ENCODE results near the gene KCNQ5. TPM values are rescaled to one million over a fixed set of nuclear protein-coding genes. Genes with fewer than 3 reads are reported as not detected.
A peak's percentile ranks its signal among the peaks of the same experiment; 100 is the strongest.

KCNQ5 gene
- total RNA-seq, 2 experiments from 2014 or later, result 5.1 to 5.5 TPM

DNA sequence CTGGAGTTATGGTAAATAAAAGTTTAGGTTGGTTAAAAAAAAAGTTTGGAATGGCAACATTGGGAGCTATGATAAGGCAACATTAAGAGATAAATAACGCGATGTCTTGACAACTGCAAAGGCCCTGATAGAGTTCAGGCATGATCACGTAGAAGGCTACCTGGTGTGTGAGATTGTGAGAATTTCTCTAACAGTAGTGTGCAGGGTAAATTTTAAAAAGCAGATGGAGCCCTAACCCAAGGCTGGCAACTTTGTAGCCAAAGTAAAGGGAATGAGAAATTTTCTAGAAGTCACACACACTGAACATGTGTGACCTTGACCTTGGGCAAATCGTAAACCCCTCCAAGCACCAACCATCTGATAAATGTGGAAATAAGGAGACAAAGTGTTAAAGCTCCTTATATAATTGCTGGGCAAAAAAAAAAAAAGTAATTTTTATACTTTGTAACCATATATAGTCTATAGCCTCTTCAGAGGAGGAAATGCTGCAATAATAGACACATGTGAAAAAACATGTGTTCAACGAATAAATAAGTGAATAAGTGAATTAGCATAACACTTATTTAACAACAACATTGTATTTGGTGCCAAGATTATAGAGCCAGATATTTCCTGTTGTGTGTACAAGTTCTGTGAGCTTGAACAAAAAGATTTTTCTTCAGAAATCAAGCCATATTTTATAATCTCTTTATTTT is 18.2 kb downstream of the KCNQ5 start:
- no peaks in the 10 kb centered on the region for H3K4me1 Mint-ChIP-seq
- H3K27ac Mint-ChIP-seq, result no peak overlapping the region
- ATAC-seq (no peak), DNase-seq (no peak)
- CTCF ChIA-PET, result no interaction called here
- H3K9me3 Mint-ChIP-seq (ENCODE audit: low read depth), result no peaks in the 10 kb centered on the region
- peaks cover 2% of the 10 kb centered on the region for H3K27me3 Mint-ChIP-seq
- intact Hi-C loops (cut with DNase I, micrococcal nuclease), result no loop called here
- no peak overlapping the region for H3K4me3 Mint-ChIP-seq
- no peaks in the 10 kb centered on the region for H3K36me3 Mint-ChIP-seq (ENCODE audit: low read depth)
- POLR2A ChIA-PET, result no interaction called here

DNA sequence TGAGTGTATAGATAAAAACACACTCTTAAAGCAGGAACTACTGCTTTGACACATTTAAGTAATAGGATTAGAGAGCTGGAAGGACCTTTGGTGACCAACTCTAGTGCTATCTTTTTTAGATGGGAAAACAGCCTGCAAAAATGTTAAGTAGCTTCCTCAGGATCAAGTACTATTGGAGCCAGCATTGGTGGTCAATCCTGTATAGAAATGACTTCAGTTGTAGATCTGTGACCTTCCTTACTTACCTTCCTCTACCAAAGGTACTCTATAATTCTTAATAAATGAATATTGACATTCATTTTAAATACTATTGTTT is 18.7 kb downstream of the KCNQ5 start:
- intact Hi-C loops (cut with DNase I, micrococcal nuclease), result no loop called here
- peaks cover 2% of the 10 kb centered on the region for H3K27me3 Mint-ChIP-seq
- H3K9me3 Mint-ChIP-seq (ENCODE audit: low read depth), result no peaks in the 10 kb centered on the region
- no peaks in the 10 kb centered on the region for H3K4me1 Mint-ChIP-seq
- no peak for ATAC-seq
- no peak overlapping the region for H3K27ac Mint-ChIP-seq
- ChIA-PET CTCF (no interaction called here), POLR2A (no interaction called here)
- no peak for DNase-seq
- H3K4me3 Mint-ChIP-seq, result no peak overlapping the region
- H3K36me3 Mint-ChIP-seq (ENCODE audit: low read depth), result no peaks in the 10 kb centered on the region

DNA sequence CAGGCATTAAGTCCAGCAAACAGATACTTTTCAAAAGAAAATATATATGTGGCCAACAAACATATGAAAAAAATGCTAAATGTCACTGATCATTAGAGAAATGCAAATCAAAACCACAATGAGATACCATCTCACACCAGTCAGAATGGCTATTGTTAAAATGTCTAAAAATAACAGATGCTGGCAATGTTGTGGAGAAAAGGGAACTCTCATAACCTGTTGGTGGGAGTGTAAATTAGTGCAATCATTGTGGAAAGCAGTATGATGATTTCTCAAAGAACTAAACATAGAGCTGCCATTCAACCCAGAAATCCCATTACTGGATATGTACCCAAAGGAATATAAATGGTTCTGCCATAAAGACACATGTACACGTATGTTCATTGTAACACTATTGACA is 20.6 kb downstream of the KCNQ5 start:
- intact Hi-C loops (cut with DNase I, micrococcal nuclease), result no loop called here
- no peaks in the 10 kb centered on the region for H3K4me1 Mint-ChIP-seq
- DNase-seq (no peak), ATAC-seq (no peak)
- peaks cover 2% of the 10 kb centered on the region for H3K27me3 Mint-ChIP-seq
- H3K4me3 Mint-ChIP-seq, result no peak overlapping the region
- H3K27ac Mint-ChIP-seq, result no peak overlapping the region
- H3K36me3 Mint-ChIP-seq (ENCODE audit: low read depth), result peaks cover 3% of the 10 kb centered on the region
- H3K9me3 Mint-ChIP-seq (ENCODE audit: low read depth), result no peaks in the 10 kb centered on the region
- CTCF ChIA-PET, result interaction anchor here (0.6 kb wide), 1 partner anchor 28 kb away, joined by 4 read pairs; no protein-coding TSS in a partner anchor
- POLR2A ChIA-PET, result no interaction called here

DNA sequence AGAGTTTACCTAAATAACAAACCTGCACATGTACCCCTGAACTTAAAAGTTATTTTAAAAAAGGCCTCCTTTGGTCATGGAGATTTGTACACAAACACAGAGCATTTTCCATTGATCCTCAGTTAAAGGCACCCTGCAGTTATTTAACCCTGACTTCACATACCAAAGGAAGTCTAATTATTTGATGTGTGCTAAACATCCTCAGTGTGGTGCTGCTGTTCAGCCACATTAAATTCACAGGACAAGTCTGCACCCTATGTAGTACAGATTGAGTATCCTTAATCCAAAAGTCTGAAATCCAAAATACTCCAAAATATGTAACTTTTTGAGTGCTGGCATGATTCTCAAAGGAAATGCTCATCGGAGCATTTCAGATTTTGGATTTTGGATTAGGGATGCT is 21.4 kb downstream of the KCNQ5 start:
- ATAC-seq (no peak), DNase-seq (no peak)
- Mint-ChIP-seq H3K4me1 (no peaks in the 10 kb centered on the region), H3K27ac (no peak overlapping the region), H3K27me3 (peaks cover 2% of the 10 kb centered on the region), H3K9me3 (ENCODE audit: low read depth) (no peaks in the 10 kb centered on the region), H3K36me3 (ENCODE audit: low read depth) (peaks cover 3% of the 10 kb centered on the region), H3K4me3 (no peak overlapping the region)
- ChIA-PET POLR2A (no interaction called here), CTCF (interaction anchor here (0.6 kb wide), 1 partner anchor 27 kb away, joined by 4 read pairs; no protein-coding TSS in a partner anchor)
- intact Hi-C loops (cut with DNase I, micrococcal nuclease), result no loop called here

DNA sequence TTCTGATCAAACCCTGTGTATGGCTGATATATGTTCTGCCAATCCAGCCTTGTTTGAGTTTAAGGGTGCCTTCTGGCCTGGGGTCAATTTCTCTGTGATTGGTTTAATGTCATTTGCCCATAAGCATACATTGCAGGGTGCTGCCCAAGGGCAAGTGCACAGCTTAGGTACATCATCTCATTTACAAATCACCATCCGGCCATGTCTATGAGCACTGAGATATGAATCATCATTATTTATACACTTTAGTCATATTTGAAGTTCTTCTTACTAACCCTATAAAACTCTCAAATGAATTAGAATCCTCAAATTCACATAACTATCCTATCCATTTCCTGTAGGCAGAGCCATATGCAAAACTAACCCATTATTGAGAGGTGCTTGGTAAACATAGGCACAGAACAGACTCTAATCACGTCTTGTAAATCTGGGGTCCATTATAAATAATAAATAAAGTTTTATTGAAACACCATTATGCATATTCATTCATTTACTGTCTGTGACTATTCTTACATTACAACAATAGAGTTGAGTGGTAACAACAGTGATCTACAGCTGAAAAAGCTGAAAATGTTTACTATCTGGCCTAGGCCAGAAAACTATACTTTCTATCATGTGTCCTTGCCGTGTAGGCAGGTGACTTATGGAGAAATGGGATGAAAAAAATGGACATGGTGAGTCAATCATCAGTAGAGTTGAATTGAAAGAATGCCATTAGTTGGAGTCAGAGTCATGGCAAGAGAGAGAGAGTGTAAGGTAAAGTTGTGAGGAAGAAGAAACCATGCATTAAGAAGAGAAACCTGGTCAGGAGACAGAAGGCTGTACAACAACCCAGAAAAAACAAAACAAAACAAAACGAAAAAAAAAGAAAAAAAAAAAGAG is 25.0 kb downstream of the KCNQ5 start:
- Mint-ChIP-seq H3K27me3 (no peaks in the 10 kb centered on the region), H3K27ac (no peak overlapping the region), H3K36me3 (ENCODE audit: low read depth) (peaks cover 3% of the 10 kb centered on the region), H3K4me1 (peaks cover 18% of the 10 kb centered on the region), H3K9me3 (ENCODE audit: low read depth) (no peaks in the 10 kb centered on the region), H3K4me3 (no peak overlapping the region)
- POLR2A ChIA-PET, result interaction anchor here (0.6 kb wide), 1 partner anchor 43 kb away, joined by 8 read pairs; no protein-coding TSS in a partner anchor
- intact Hi-C loops (cut with DNase I, micrococcal nuclease), result no loop called here
- CTCF ChIA-PET, result interaction anchor here (1.1 kb wide), 1 partner anchor 9 kb away, joined by 4 read pairs; no protein-coding TSS in a partner anchor
- no peak for ATAC-seq
- DNase-seq, result no peak

DNA sequence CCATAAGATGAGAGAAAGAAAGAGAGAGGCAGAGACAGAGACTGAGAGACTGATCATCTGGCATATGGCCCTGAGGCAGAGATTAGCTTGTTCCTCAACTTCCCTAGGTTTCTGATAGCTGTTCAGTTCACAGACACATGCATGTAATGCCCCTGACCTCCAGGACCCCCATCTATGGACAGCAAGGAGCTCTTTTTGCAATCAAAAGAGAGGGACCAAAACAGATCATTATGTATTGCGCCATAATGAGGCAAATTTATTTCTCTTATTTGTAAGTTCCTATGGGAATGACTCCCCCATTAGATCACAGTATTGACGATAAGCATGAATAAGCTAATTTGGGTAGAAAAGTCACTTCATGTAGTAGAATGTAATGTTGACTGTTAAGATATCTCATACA is 25.6 kb downstream of the KCNQ5 start:
- intact Hi-C loops (cut with DNase I, micrococcal nuclease), result no loop called here
- peaks cover 21% of the 10 kb centered on the region for H3K4me1 Mint-ChIP-seq
- no peak for DNase-seq
- H3K27me3 Mint-ChIP-seq, result no peaks in the 10 kb centered on the region
- H3K4me3 Mint-ChIP-seq, result no peak overlapping the region
- POLR2A ChIA-PET, result interaction anchor here (0.6 kb wide), 1 partner anchor 42 kb away, joined by 8 read pairs; no protein-coding TSS in a partner anchor
- ATAC-seq, result no peak
- no peaks in the 10 kb centered on the region for H3K9me3 Mint-ChIP-seq (ENCODE audit: low read depth)
- CTCF ChIA-PET, result interaction anchor here (1.1 kb wide), 1 partner anchor 9 kb away, joined by 4 read pairs; no protein-coding TSS in a partner anchor
- no peak overlapping the region for H3K27ac Mint-ChIP-seq
- H3K36me3 Mint-ChIP-seq (ENCODE audit: low read depth), result peaks cover 3% of the 10 kb centered on the region

DNA sequence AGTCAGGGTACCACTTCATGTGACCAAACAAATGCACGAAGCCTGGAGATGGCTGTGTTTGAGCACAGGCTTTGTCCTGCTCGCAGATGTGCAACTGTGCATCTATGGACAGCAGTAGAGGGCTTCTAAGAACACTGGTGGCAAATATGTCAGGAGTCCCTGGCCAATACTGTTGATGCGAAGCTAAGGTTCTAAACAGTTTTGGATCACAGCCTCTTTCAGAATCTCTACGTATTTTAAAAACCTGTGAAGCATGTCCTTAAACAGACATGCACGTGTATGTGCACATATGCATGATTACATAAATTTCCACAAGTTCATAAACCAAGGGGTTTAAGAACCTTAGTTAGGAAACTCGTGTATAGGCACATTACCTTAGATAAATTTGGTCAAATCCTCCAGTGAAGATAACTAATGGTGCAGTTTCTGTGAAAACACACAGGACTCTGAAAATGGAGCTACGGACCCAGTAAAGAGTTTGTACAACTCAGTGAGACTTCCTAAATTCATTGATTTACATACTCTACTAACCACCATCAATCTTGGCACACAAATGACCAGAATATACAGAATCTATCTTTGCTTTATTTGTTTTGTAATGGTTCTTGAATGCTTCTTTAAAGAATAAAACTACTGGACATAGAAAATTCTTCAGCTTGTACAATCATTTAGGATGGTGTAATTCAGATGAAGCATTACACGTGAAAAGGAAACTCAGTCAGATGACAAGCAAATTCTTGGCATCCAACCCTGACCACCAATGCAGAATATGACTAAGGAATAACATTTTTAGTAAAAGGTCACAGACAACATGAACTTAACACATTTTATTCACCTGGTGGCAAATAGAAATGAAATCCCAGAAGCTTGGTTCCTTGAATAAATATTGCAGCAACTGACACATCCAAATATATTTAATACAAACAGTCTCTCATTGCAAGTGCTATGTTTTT is 27.4 kb downstream of the KCNQ5 start:
- no peaks in the 10 kb centered on the region for H3K27me3 Mint-ChIP-seq
- ChIA-PET CTCF (interaction anchor here (0.7 to 2.2 kb wide), 7 partner anchors 12 to 481 kb away, joined by 3 to 8 read pairs (median 6); partner anchors contain the start of gene KCNQ5), POLR2A (interaction anchor here (1.1 kb wide), 1 partner anchor 30 kb away, joined by 3 read pairs; no protein-coding TSS in a partner anchor)
- no peaks in the 10 kb centered on the region for H3K9me3 Mint-ChIP-seq (ENCODE audit: low read depth)
- peaks cover 23% of the 10 kb centered on the region for H3K4me1 Mint-ChIP-seq
- H3K27ac Mint-ChIP-seq, result peak overlapping the region; percentile 55
- H3K4me3 Mint-ChIP-seq, result no peak overlapping the region
- H3K36me3 Mint-ChIP-seq (ENCODE audit: low read depth), result peaks cover 5% of the 10 kb centered on the region
- peak; percentile 38 for DNase-seq
- peak; percentile 82 for ATAC-seq
- intact Hi-C loops (cut with DNase I, micrococcal nuclease), result loop anchor here (1.0 to 2.0 kb wide), 2 partner anchors 23 to 27 kb away; partner anchors contain the start of gene KCNQ5 (in 1 of the 2)

DNA sequence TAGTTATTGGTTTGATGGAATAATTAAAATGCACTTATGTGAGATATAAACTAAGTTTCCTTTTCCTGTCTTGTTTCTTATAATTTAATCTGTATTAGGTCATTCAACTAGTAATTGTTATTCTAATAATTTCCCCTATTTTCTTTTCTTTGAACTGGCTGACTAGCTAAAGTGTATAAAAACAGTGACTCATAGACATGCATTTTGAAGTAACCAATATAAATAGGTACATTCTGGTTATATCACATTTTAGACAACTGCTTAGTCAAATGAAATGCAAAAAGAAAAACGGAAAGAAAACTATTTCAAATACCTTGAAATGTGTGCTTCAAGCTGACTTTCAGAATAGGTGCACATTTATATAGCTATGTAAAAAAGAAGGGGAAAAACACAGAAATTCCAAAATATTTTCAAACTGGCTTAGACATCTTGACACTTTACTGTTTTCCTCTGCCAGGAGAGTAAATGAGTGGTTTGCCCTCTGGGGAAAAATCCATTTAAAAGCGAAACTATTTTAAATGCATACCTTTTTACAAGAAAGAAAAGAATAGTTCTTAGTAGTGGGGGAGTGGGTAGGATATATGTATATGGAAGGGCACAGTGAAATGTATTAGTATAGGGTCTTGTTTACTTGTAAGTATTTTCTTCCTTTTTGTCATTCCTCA is 28.3 kb downstream of the KCNQ5 start:
- DNase-seq (no peak), ATAC-seq (peak; percentile 15)
- intact Hi-C loops (cut with DNase I, micrococcal nuclease), result no loop called here
- CTCF ChIA-PET, result interaction anchor here (0.7 to 2.2 kb wide), 6 partner anchors 12 to 480 kb away, joined by 4 to 8 read pairs (median 6); partner anchors contain the start of gene KCNQ5
- Mint-ChIP-seq H3K9me3 (ENCODE audit: low read depth) (no peaks in the 10 kb centered on the region), H3K4me3 (no peak overlapping the region), H3K4me1 (peaks cover 23% of the 10 kb centered on the region), H3K27me3 (no peaks in the 10 kb centered on the region), H3K36me3 (ENCODE audit: low read depth) (peaks cover 5% of the 10 kb centered on the region), H3K27ac (peak overlapping the region; percentile 45)
- POLR2A ChIA-PET, result interaction anchor here (1.1 kb wide), 1 partner anchor 31 kb away, joined by 3 read pairs; no protein-coding TSS in a partner anchor

DNA sequence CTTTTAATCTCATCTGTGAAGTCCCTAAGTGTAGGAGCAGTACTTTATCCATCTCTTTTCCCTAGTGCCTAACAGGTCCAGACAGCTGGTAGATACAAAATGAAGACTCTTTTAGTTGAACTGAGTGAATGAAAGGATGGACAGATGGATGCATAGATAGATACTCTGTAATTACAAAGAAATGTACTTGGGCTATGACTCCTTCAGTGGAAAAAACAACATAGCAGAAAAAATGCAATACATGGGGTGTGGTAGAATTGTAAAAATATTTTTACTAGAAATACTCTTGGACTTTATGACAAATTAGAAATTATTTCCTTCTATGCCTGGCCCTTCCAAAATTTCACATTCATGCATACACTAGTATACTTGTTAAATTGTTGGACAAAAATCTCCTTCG is 29.3 kb downstream of the KCNQ5 start:
- Mint-ChIP-seq H3K27me3 (no peaks in the 10 kb centered on the region), H3K9me3 (ENCODE audit: low read depth) (no peaks in the 10 kb centered on the region), H3K4me1 (peaks cover 23% of the 10 kb centered on the region), H3K27ac (no peak overlapping the region), H3K4me3 (no peak overlapping the region), H3K36me3 (ENCODE audit: low read depth) (peaks cover 5% of the 10 kb centered on the region)
- CTCF ChIA-PET, result interaction anchor here (0.7 kb wide), 1 partner anchor 35 kb away, joined by 3 read pairs; no protein-coding TSS in a partner anchor
- intact Hi-C loops (cut with DNase I, micrococcal nuclease), result no loop called here
- DNase-seq (no peak), ATAC-seq (no peak)
- POLR2A ChIA-PET, result no interaction called here

DNA sequence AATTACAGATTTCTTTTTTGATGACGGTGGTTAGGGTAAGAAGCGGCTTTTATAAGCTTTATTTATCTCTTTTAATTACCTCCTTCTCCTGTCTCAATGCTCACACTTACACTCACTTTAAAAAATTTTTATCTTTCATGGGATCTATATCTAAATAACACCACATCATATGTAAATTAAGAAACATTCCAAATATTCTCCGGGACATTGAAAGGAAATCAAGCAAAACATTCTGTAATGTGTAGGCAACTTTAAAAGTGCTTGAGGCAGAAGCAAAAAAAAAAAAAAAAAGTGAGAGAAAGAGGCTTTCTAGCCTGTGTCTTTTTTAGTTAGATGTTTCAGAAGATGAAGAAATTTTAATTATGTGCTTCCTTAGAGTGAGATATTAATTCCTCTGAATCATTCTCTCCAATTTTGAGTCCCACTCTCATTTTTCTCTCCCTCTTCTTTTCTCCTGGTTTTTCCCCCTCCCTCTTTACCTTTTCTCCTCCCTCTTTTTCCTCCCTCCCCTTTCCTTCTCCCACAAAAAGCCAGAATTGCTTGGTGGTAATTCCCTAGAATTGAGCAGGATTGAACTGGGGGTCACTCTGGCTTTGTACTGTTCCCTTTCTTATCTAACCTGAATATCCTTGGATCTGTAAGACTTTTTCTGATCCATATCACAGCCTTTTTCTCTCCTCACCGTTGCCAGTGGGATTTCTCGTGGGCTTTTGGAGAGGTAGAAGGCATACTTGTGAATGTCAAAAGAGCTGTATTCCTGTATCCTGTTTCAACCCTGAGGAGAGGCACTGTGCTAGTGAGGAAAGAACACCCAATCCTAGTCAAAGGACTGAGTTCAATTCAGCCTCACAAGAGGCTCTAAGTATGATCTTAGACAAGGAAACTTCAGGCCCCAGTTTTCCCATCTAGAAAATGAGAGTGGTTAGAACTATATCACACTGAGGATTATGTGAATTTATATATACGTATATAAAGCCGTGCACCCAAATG is 30.4 kb downstream of the KCNQ5 start:
- ATAC-seq (no peak), DNase-seq (no peak)
- Mint-ChIP-seq H3K9me3 (ENCODE audit: low read depth) (no peaks in the 10 kb centered on the region), H3K27me3 (no peaks in the 10 kb centered on the region), H3K4me1 (peaks cover 23% of the 10 kb centered on the region), H3K27ac (no peak overlapping the region), H3K36me3 (ENCODE audit: low read depth) (peaks cover 2% of the 10 kb centered on the region), H3K4me3 (no peak overlapping the region)
- intact Hi-C loops (cut with DNase I, micrococcal nuclease), result no loop called here
- ChIA-PET CTCF (interaction anchor here (0.6 kb wide), 1 partner anchor 111 kb away, joined by 3 read pairs; no protein-coding TSS in a partner anchor), POLR2A (no interaction called here)
